Naive thymus-derived CD4-positive, alpha-beta T cell (primary cell): ENCODE measurements around the gene RAVER2. TPM values are rescaled to one million over a fixed set of nuclear protein-coding genes. Genes with fewer than 3 reads are reported as not detected.
"Not testable (repeated sequence)": the region's sequence is repeated elsewhere in the genome, so short reads cannot be mapped to it uniquely, and the experiment has no call there.

ENCODE experiments used
- ATAC-seq: fragments of 150-1000 bp; cut with Tn5 transposase; 2 replicates; pipeline ENCODE4 v1.10.0; 2021; ENCODE audit warnings: mild to moderate bottlenecking, moderate library complexity
- CTCF ChIA-PET: fragments of 350-600 bp; sonication (Branson Sonifier 250); formaldehyde crosslinking; loops from one replicate; lab custom pipeline; 2021; ENCODE audit warnings: antibody characterized with exemption; lab: Charles Lee
- POLR2A ChIA-PET: fragments of 350-600 bp; sonication (Branson Sonifier 250); formaldehyde crosslinking; loops from one replicate; lab custom pipeline; 2021; ENCODE audit warnings: antibody characterized with exemption, inconsistent platforms; lab: Charles Lee
- DNase-seq, 9 donors: peaks; one replicate each; pipeline versions ENCODE4 v3.0.0 to v3.0.0-alpha.2; 2020 to 2022; ENCODE audit warnings: mixed read lengths in 1 of 9
- H3K27ac ChIP-seq: one replicate; pipeline ENCODE4 v1.7.0; 2013; ENCODE audit warnings: mild to moderate bottlenecking, low read depth, low read length, moderate library complexity
- H3K27me3 ChIP-seq, 2 donors: one replicate each; pipeline ENCODE4 v1.7.0; 2013; ENCODE audit warnings: low read length in 2 of 2, mild to moderate bottlenecking in 2 of 2, moderate library complexity in 2 of 2; ENCODE audit not compliant: control insufficient read depth in 2 of 2, insufficient read depth in 2 of 2
- H3K36me3 ChIP-seq, 3 experiments: 1 replicate in 2 of 3; 2 replicates in 1 of 3; pipeline ENCODE4 v1.7.0; 2013; ENCODE audit warnings: low read length in 3 of 3, mild to moderate bottlenecking in 3 of 3, moderate library complexity in 1 of 3; ENCODE audit not compliant: insufficient read depth in 3 of 3, control insufficient read depth in 2 of 3
- H3K4me1 ChIP-seq, 2 donors: one replicate each; pipeline ENCODE4 v1.7.0; 2013; ENCODE audit warnings: low read length in 2 of 2, mild to moderate bottlenecking in 2 of 2, moderate library complexity in 1 of 2; ENCODE audit not compliant: control insufficient read depth in 2 of 2, insufficient read depth in 2 of 2
- H3K4me3 ChIP-seq: 2 replicates; pipeline ENCODE4 v1.7.0; 2013; ENCODE audit warnings: mild to moderate bottlenecking, low read length
- H3K9me3 ChIP-seq, 3 experiments: 1 replicate in 2 of 3; 2 replicates in 1 of 3; pipeline ENCODE4 v1.7.0; 2013; ENCODE audit warnings: low read length in 3 of 3; ENCODE audit not compliant: control insufficient read depth in 2 of 3
- H3K27ac Mint-ChIP-seq, 9 donors: one replicate each; pipeline ENCODE4 v1.8.0; 2020 to 2022; ENCODE audit warnings: mixed read lengths in 9 of 9, mild to moderate bottlenecking in 8 of 9, moderate library complexity in 5 of 9, inconsistent platforms in 2 of 9
- H3K27me3 Mint-ChIP-seq, 5 donors: one replicate each; pipeline ENCODE4 v1.8.0; 2021 to 2022; ENCODE audit warnings: mixed read lengths in 5 of 5, mild to moderate bottlenecking in 1 of 5
- H3K36me3 Mint-ChIP-seq, 5 donors: one replicate each; pipeline ENCODE4 v1.8.0; 2020 to 2022; ENCODE audit warnings: mixed read lengths in 5 of 5, mild to moderate bottlenecking in 3 of 5, inconsistent platforms in 1 of 5
- H3K4me1 Mint-ChIP-seq, 7 donors: one replicate each; pipeline ENCODE4 v1.8.0; 2020 to 2022; ENCODE audit warnings: mixed read lengths in 7 of 7, mild to moderate bottlenecking in 3 of 7, inconsistent platforms in 1 of 7
- H3K4me3 Mint-ChIP-seq, 10 donors: one replicate each; pipeline ENCODE4 v1.8.0; 2020 to 2022; ENCODE audit warnings: mild to moderate bottlenecking in 10 of 10, mixed read lengths in 10 of 10, moderate library complexity in 6 of 10, inconsistent platforms in 2 of 10
- H3K9me3 Mint-ChIP-seq, 11 donors: one replicate each; pipeline ENCODE4 v1.8.0; 2020 to 2022; ENCODE audit warnings: mixed read lengths in 11 of 11, mild to moderate bottlenecking in 4 of 11, inconsistent platforms in 1 of 11, moderate library complexity in 1 of 11
- intact Hi-C, 2 donors: fragments of 100-400 bp; cut with micrococcal nuclease; formaldehyde crosslinking; loops; one replicate each; pipeline ENCODE4 v1.15.1; 2023
- polyA plus RNA-seq, 2 donors: library from polyadenylated mRNA; unstranded; fragments of 300-500 nt; fragmentation: Illumina TruSeq; gene quantifications; one replicate each; pipeline ENCODE4 v1.2.3, GENCODE V29; 2021
- total RNA-seq, 6 experiments: library from RNA in 5 of 6; stranded (reverse) in 5 of 6; gene quantifications; 1 replicate in 5 of 6; 2 replicates in 1 of 6; pipeline ENCODE4 v1.2.3 and lab custom pipeline; 2021 to 2026

The RAVER2 gene
- total and polyA plus RNA-seq, 7 experiments from 2014 or later: 0.29 to 1.9 (median 0.93) TPM

DNA sequence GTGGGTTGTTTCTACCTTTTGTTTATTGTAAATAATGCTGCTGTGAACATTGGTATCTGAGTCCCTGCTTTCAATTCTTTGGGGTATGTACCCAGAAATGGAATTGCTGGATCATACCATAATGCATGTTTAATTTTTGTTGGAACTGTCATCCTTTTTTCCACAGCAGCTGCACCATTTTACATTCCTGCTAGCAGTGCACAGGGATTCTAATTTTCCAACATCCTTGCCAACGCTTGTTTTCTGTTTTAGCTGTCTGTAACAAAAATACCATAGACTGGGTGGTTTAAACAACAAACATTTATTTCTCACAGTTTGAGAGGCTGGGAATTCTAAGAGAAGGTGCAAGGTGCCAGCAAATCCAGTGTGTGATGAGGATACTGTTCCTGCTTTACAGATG is 65.1 kb downstream of the RAVER2 start:
- Histone ChIP-seq H3K9me3 (no peaks in the 10 kb centered on the region), H3K27ac (no peak overlapping the region), H3K4me1 (no peaks in the 10 kb centered on the region), H3K36me3 (no peaks in the 10 kb centered on the region), H3K4me3 (no peak overlapping the region), H3K27me3 (no peaks in the 10 kb centered on the region)
- no peak for DNase-seq
- ChIA-PET CTCF (no interaction called here), POLR2A (no interaction called here)
- H3K27me3 Mint-ChIP-seq: peaks cover 0 to 2% (median 0%) of the 10 kb centered on the region in 5 donors
- no peak overlapping the region for H3K27ac Mint-ChIP-seq
- no peaks in the 10 kb centered on the region for H3K9me3 Mint-ChIP-seq
- no peaks in the 10 kb centered on the region for H3K4me1 Mint-ChIP-seq
- H3K4me3 Mint-ChIP-seq: no peak overlapping the region
- ATAC-seq: no peak
- H3K36me3 Mint-ChIP-seq: peaks cover 0 to under 1% (median 0%) of the 10 kb centered on the region in 5 donors
- intact Hi-C loops: no loop called here

DNA sequence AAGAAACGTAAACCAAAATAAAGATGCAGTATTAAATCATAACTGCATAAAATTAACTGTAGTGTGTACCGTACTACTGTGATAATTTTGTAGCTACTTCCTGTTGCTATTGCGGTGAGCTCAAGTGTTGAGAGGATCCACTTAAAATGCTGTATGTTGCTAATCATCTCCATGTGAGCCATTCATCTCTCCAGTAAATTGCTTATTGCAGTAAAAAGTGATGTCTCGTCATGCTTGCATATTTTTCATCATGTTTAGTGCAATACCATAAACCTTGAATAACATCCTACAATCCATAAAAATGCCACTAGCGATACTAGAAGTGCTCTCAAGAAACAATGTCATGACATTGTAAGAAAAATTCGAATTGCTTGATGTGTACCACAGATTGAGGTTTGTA is 66.3 kb downstream of the RAVER2 start:
- ChIA-PET POLR2A (no interaction called here), CTCF (no interaction called here)
- Histone ChIP-seq H3K4me1 (no peaks in the 10 kb centered on the region), H3K36me3 (no peaks in the 10 kb centered on the region), H3K27me3 (no peaks in the 10 kb centered on the region), H3K9me3 (no peaks in the 10 kb centered on the region), H3K4me3 (no peak overlapping the region), H3K27ac (no peak overlapping the region)
- H3K4me3 Mint-ChIP-seq: no peak overlapping the region
- ATAC-seq (no peak), DNase-seq (no peak)
- H3K9me3 Mint-ChIP-seq: no peaks in the 10 kb centered on the region
- H3K36me3 Mint-ChIP-seq: peaks cover 0 to 1% (median under 1%) of the 10 kb centered on the region in 5 donors
- H3K27me3 Mint-ChIP-seq: peaks cover 0 to 2% (median 0%) of the 10 kb centered on the region in 5 donors
- H3K4me1 Mint-ChIP-seq: no peaks in the 10 kb centered on the region
- intact Hi-C loops: no loop called here
- H3K27ac Mint-ChIP-seq: no peak overlapping the region

DNA sequence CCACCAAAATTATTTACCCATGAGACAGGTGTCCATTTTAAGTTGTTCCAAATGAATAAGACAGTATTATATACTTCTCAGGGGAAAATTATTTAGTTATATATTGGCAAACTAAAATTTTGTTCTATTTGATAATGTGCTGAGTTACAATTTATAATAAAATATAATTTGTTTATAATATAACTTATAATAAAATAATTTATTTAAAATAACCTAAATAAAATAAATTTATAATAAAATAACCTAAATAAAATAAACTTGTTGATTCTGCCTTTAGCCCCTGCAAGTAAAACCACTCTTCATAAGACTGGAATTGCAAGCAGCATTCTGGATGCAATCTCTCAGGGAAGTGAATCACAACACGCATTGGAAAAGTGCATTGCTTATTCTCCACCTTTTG is 69.6 kb downstream of the RAVER2 start:
- Histone ChIP-seq H3K27ac (no peak overlapping the region), H3K4me3 (no peak overlapping the region), H3K4me1 (no peaks in the 10 kb centered on the region), H3K27me3 (no peaks in the 10 kb centered on the region), H3K9me3 (no peaks in the 10 kb centered on the region), H3K36me3 (no peaks in the 10 kb centered on the region)
- Mint-ChIP-seq H3K36me3 (peaks cover 0 to 8% (median 4%) of the 10 kb centered on the region in 5 donors), H3K4me1 (no peaks in the 10 kb centered on the region), H3K4me3 (no peak overlapping the region), H3K9me3 (peaks cover 0 to 4% (median 0%) of the 10 kb centered on the region in 11 donors), H3K27ac (no peak overlapping the region), H3K27me3 (peaks cover 0 to 2% (median 0%) of the 10 kb centered on the region in 5 donors)
- ATAC-seq (no peak), DNase-seq (no peak)
- ChIA-PET POLR2A (no interaction called here), CTCF (no interaction called here)
- intact Hi-C loops: no loop called here

DNA sequence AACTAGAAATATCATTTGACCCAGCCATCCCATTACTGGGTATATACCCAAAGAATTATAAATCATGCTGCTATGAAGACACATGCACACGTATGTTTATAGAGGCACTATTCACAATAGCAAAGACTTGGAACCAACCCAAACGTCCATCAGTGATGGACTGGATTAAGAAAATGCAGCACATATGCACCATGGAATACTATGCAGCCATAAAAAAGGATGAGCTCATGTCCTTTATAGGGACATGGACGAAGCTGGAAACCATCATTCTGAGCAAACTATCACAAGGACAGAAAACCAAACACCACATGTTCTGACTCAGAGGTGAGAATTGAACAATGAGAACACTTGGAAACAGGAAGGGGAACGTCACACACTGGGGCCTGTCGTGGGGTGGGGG is 72.5 kb downstream of the RAVER2 start:
- CTCF ChIA-PET: interaction anchor here (1.0 kb wide), 1 partner anchor 10 kb away, joined by 3 read pairs; no protein-coding TSS in a partner anchor
- H3K27ac ChIP-seq, H3K36me3 ChIP-seq, H3K9me3 Mint-ChIP-seq, H3K4me3 Mint-ChIP-seq, H3K4me3 ChIP-seq, intact Hi-C loops, DNase-seq, H3K27me3 Mint-ChIP-seq, H3K27me3 ChIP-seq, H3K27ac Mint-ChIP-seq, H3K36me3 Mint-ChIP-seq, ATAC-seq, POLR2A ChIA-PET, H3K4me1 ChIP-seq, H3K4me1 Mint-ChIP-seq, H3K9me3 ChIP-seq: not testable (repeated sequence)

DNA sequence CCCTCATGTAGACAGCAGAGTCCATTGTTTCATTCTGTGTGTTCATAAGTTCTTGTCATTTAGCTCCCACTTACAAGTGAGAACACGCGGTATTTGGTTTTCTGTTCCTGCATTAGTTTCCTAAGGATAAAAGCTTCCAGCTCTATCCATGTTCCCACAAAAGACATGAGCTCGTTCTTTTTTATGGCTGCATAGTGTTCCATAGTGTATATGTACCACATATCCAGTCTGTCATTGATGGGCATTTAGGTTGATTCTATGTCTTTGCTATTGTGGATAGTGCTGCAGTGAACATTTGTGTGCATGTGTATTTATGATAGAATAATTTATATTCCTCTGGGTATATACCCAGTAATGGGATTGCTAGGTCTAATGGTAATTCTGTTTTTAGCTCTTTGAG is 75.7 kb downstream of the RAVER2 start:
- not testable (repeated sequence) for H3K4me1 ChIP-seq
- CTCF ChIA-PET: interaction anchor here (1.2 kb wide), 1 partner anchor 550 kb away, joined by 5 read pairs; no protein-coding TSS in a partner anchor

DNA sequence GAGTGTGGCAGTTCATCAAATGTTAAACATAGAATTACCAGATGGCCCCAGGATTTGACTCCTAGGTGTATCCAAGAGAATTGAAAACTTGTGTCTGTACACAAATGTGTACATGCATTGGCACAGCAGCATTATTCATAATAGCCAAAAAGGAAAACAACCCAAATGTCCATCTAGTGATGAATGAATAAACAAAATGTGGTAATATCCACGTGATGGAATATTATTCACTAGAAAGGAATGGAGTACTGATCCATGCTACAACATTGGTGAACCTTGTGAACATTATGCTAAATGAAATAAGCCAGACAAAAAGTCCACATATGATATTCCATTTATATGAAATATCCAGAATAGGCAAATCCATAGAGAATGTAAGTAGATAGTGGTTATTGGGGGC is 77.7 kb downstream of the RAVER2 start:
- Histone ChIP-seq H3K9me3 (no peaks in the 10 kb centered on the region), H3K27me3 (no peaks in the 10 kb centered on the region), H3K4me3 (no peak overlapping the region), H3K4me1 (peaks cover 1 to 6% of the 10 kb centered on the region in 2 donors), H3K36me3 (no peaks in the 10 kb centered on the region), H3K27ac (no peak overlapping the region)
- H3K4me1 Mint-ChIP-seq: peaks cover 8 to 18% (median 15%) of the 10 kb centered on the region in 7 donors
- POLR2A ChIA-PET: interaction anchor here (0.9 kb wide), 1 partner anchor 144 kb away, joined by 4 read pairs; no protein-coding TSS in a partner anchor
- no peak overlapping the region for H3K4me3 Mint-ChIP-seq
- DNase-seq (no peak), ATAC-seq (no peak)
- no peaks in the 10 kb centered on the region for H3K36me3 Mint-ChIP-seq
- no peak overlapping the region for H3K27ac Mint-ChIP-seq
- intact Hi-C loops: loop anchor here in 1 of 2 donors (10.0 kb wide), 1 partner anchor 1168 kb away; no protein-coding TSS in a partner anchor
- CTCF ChIA-PET: interaction anchor here (0.6 to 1.1 kb wide), 4 partner anchors 71 to 1242 kb away, joined by 3 to 4 read pairs (median 3); no protein-coding TSS in a partner anchor
- peaks cover 0 to 4% (median 0%) of the 10 kb centered on the region in 11 donors for H3K9me3 Mint-ChIP-seq
- H3K27me3 Mint-ChIP-seq: peaks cover 0 to 2% (median 0%) of the 10 kb centered on the region in 5 donors

More for the DNA sequence above, 75.7 kb downstream of the RAVER2 start:
- ATAC-seq, DNase-seq, H3K4me3 ChIP-seq, H3K9me3 ChIP-seq, H3K9me3 Mint-ChIP-seq, H3K4me1 Mint-ChIP-seq, H3K36me3 Mint-ChIP-seq, H3K36me3 ChIP-seq, H3K27me3 ChIP-seq, H3K4me3 Mint-ChIP-seq, H3K27ac ChIP-seq, H3K27me3 Mint-ChIP-seq, POLR2A ChIA-PET: not testable (repeated sequence)
- intact Hi-C loops: loop anchor here in 1 of 2 donors (10.0 kb wide), 1 partner anchor 1166 kb away; no protein-coding TSS in a partner anchor
- peak overlapping the region in 1 of 9 donors; percentile 23 for H3K27ac Mint-ChIP-seq
